DMS153 (cell line): ENCODE data around the gene MAMDC4.

Experiments used
- DNase-seq: peaks from one replicate; lab custom pipeline; 2025; lab: John Stamatoyannopoulos, UW

The MAMDC4 gene

DNA sequence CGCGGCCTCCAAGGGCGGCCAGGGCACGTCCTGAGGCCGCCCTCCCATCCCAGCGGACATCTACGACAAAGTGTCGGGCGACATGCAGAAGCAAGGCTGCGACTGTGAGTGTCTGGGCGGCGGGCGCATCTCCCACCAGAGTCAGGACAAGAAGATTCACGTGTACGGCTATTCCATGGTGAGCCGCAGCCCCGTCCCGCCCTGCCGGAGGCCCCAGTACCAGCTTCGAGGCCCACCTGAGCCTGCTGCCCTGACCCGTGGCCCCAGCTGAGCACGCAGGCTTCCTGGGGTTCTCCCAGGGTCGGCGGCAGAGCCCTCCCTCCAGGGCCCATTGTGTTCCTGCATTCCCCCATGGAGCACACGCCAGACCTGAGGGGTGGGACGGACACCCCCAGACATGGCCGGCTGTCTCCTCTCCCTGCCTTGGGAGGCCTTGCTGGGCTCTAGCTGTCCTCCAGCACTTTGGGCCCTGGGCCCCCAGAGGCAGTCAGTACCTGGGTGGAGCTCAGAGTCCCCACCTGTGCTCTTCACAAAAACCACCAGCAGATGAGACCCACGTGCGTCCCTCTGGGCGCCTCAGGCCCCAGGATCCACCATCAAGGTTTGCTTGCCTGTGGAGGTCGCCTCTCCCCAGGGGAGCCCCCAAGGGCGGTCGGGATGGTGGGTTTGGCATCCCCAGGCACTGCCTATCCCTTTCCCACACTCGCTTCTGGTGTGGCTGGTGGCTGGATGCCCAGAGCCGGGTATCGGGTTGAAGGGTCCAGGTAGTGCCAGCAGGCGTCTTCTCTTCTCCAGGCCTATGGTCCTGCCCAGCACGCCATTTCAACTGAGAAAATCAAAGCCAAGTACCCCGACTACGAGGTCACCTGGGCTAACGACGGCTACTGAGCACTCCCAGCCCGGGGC lies 1.9 kb upstream of the MAMDC4 start:
- no peak for DNase-seq

DNA sequence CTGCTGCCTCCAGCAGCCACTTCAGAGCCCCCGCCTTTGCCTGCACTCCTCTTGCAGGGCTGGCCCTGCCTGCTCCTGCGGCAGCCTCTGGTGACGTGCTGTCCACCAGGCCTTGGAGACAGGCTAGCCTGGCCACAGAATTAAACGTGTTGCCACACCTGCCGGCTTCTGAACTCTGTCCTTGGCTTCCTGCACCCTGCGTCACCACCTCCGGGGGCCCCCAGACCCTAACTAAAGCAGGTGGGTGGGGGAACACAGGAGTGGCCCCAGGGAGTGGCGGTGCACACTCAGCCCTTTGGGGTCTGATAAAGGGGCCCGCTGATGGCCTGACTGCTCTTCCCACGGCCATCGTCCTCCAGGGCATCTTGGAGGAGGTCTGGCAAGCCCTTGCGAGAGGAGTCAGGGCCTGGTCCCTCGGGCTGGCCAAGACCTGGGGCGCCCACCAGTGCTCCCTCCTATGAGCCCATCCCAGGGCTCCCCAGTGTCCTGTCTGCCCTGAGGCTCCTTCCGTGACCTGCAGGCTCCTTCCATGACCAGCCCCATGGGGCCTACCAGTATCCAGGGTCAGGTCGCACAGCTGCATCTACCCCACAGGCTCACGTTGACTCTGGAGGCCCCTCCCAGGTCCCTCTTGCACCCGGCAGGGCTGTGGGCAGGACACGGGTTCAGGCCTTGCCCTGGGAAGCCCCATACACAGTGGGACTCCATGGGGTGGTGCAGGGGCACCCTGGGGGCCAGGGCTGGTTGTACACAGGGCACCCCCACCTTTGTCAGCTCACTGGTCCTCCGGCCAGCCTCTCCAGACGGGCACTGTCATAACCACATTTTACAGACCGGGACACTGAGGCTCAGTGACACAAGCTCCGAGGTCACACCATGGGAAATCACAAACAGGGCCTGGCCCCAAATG lies 1.0 kb upstream of the MAMDC4 start:
- DNase-seq: no peak

DNA sequence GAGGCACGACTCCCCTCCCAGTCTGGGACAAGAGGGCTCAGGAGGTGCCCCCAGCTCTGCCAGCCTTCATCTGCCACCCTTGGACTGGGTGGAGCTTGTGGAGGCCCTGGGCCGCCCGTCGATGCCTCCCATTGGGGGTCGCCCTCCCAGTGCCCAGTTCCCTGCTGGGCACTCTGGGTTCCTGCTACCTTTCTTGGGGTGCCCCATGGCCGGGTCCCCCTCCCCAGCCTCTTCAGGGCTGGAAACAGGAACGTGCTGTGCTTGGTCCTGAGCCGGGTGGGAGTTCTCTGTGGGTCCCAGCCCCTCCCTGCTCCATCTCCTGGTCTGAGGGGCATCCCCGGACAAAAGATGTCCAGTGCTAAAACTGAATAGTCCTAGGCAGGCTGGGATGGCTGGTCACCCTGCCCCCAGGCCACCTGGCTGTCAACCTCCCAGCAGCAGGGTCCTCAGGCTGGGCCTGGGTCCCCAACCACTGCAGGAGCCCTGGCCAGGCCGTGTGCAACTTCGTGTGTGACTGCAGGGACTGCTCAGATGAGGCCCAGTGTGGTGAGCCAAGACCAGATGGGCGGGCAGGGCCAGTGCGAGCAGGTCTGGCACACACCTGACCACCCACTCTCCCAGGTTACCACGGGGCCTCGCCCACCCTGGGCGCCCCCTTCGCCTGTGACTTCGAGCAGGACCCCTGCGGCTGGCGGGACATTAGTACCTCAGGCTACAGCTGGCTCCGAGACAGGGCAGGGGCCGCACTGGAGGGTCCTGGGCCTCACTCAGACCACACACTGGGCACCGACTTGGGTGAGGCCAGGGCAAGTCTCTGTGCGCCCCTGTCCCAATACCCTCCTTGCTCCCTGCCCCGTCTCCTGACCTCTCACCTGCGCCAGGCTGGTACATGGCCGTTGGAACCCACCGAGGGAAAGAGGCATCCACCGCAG lies 784 bp downstream of the MAMDC4 start:
- DNase-seq: no peak

DNA sequence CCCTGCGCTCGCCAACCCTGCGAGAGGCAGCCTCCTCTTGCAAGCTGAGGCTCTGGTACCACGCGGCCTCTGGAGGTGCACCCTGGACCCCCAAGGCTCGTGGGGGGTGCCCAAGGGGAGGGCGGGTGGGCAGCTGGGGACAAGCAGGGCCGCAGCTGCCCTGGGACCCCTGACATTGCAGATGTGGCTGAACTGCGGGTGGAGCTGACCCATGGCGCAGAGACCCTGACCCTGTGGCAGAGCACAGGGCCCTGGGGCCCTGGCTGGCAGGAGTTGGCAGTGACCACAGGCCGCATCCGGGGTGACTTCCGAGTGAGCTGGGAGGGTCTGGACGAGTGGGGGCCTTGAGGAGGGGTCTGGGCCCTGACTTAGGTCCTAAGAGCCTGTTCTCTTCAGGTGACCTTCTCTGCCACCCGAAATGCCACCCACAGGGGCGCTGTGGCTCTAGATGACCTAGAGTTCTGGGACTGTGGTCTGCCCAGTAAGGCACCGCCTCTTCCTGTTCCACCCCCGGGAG lies 1.5 kb downstream of the MAMDC4 start:
- no peak for DNase-seq

DNA sequence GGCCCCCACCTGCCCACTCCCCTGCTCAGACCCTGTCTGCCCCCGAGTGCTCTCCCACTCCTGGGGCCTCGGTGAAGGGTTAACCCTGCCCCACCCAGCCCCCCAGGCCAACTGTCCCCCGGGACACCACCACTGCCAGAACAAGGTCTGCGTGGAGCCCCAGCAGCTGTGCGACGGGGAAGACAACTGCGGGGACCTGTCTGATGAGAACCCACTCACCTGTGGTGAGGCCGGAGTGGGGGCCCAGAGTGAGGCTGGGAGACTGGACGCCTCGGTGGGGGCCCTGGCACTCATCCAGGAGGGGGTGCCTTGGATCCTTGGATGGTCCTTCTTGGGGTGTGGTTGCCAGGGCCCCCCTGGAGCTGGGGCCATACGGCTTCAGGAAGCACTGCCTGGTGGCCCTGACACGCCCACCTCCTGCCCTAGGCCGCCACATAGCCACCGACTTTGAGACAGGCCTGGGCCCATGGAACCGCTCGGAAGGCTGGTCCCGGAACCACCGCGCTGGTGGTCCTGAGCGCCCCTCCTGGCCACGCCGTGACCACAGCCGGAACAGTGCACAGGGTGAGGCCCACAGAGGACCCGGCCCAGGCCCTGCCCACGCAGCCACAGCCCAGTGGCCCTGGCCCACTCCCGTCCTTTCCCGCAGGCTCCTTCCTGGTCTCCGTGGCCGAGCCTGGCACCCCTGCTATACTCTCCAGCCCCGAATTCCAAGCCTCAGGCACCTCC lies 2.1 kb downstream of the MAMDC4 start:
- DNase-seq: no peak

DNA sequence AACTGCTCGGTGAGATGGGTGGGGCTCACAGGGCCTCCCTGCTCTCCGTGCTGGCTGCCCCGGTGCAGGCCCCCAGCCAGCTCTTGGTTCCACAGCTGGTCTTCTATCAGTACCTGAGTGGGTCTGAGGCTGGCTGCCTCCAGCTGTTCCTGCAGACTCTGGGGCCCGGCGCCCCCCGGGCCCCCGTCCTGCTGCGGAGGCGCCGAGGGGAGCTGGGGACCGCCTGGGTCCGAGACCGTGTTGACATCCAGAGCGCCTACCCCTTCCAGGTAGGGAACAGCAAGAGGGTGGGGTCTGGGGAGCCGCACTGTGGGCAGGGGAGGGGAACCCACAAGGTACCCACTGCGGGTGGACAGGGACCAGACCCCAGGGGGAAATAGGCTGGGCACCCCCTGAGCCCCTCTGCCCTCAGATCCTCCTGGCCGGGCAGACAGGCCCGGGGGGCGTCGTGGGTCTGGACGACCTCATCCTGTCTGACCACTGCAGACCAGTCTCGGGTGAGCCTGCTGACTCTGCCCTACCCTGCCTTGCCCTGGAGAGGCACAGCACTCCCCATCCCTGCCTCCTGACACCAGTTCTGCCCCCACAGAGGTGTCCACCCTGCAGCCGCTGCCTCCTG lies 2.8 kb downstream of the MAMDC4 start:
- no peak for DNase-seq

DNA sequence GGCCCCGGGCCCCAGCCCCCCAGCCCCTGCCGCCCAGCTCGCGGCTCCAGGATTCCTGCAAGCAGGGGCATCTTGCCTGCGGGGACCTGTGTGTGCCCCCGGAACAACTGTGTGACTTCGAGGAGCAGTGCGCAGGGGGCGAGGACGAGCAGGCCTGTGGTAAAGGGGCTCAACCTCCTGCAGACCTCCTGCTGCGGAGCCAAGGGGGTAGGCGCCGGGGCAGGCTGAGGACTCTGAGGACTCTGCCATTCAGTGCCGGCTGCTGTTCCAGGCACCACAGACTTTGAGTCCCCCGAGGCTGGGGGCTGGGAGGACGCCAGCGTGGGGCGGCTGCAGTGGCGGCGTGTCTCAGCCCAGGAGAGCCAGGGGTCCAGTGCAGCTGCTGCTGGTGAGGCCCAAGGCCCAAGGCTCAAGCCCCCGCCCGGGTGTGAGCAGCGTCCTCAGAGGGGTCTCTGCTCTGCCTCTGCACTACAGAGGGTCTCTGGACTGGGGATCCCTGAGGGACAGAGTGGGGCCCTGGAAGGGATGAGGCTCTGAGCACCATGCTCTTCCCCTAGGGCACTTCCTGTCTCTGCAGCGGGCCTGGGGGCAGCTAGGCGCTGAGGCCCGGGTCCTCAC lies 3.4 kb downstream of the MAMDC4 start:
- DNase-seq: no peak

DNA sequence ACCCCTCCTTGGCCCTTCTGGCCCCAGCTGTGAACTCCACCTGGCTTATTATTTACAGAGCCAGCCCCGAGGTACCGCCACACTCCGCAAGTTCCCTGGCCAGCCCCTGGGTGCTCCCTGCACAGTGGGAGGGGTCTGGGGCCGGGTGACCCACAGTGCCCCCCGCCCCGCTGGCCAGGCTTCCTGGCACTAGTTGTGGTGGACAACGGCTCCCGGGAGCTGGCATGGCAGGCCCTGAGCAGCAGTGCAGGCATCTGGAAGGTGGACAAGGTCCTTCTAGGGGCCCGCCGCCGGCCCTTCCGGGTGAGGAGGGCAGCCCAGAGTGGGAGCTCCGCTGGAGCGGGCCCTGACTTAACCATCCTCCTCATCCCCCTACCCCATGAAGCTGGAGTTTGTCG lies 3.9 kb downstream of the MAMDC4 start:
- DNase-seq: no peak

DNA sequence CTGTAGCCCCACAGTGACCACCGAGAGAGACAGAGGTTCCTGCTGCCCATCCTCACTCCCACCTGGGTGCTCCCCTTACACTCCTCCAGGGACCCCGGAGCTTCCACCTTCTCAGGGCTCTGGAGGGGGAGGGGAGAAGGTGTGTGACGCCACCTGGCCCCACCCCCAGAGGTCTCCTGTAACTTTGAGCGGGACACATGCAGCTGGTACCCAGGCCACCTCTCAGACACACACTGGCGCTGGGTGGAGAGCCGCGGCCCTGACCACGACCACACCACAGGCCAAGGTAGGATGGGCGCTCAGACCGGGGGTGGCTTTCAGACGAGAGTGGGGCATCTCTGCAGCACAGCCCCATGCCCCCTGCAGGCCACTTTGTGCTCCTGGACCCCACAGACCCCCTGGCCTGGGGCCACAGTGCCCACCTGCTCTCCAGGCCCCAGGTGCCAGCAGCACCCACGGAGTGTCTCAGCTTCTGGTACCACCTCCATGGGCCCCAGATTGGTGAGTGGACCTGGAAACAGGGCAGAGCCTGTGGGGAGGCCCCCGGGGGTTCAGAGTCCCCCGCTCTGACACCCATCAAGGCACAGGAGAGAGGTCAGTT lies 4.5 kb downstream of the MAMDC4 start:
- no peak for DNase-seq

DNA sequence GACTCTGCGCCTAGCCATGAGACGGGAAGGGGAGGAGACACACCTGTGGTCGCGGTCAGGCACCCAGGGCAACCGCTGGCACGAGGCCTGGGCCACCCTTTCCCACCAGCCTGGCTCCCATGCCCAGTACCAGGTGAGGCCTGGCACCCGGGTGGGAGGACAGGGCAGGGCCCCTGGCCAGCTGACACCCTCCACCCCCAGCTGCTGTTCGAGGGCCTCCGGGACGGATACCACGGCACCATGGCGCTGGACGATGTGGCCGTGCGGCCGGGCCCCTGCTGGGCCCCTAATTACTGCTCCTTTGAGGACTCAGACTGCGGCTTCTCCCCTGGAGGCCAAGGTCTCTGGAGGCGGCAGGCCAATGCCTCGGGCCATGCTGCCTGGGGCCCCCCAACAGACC lies 5.0 kb downstream of the MAMDC4 start:
- DNase-seq: no peak

DNA sequence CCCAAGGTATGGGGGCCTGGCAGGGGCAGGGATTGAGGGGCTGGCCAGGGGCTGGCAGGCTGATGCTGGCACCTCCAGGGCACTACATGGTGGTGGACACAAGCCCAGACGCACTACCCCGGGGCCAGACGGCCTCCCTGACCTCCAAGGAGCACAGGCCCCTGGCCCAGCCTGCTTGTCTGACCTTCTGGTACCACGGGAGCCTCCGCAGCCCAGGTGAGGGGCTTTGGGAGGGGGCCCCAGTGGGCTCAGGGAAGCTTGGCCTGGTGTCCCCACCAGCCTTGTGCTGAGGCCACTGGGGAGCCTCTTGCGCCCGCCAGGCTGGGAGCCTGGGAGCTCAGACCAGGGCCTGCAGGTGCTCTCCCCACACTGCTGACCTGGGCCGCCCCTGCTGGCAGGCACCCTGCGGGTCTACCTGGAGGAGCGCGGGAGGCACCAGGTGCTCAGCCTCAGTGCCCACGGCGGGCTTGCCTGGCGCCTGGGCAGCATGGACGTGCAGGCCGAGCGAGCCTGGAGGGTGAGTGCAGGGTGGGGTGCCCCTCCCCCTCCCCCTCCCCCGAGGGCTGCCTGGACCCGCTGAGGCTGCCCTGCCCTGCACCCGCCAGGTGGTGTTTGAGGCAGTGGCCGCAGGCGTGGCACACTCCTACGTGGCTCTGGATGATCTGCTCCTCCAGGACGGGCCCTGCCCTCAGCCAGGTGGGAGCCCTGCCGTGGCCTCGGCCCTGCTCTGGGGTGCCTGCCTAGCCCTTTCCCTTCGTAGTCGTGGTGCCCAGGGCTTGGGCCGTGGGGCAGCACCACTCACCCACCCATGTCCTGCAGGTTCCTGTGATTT lies 5.7 kb downstream of the MAMDC4 start:
- DNase-seq: no peak

DNA sequence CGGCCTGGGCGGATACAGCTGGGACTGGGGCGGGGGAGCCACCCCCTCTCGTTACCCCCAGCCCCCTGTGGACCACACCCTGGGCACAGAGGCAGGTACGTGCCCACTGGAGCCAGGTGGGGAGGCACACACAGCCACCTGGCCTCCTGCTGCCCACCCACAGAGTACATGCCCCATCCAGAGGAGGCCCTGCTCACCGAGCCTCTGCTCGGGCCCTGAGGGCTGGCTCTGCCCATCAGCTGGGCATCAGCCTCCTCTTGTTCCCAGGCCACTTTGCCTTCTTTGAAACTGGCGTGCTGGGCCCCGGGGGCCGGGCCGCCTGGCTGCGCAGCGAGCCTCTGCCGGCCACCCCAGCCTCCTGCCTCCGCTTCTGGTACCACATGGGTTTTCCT lies 6.3 kb downstream of the MAMDC4 start:
- no peak for DNase-seq

DNA sequence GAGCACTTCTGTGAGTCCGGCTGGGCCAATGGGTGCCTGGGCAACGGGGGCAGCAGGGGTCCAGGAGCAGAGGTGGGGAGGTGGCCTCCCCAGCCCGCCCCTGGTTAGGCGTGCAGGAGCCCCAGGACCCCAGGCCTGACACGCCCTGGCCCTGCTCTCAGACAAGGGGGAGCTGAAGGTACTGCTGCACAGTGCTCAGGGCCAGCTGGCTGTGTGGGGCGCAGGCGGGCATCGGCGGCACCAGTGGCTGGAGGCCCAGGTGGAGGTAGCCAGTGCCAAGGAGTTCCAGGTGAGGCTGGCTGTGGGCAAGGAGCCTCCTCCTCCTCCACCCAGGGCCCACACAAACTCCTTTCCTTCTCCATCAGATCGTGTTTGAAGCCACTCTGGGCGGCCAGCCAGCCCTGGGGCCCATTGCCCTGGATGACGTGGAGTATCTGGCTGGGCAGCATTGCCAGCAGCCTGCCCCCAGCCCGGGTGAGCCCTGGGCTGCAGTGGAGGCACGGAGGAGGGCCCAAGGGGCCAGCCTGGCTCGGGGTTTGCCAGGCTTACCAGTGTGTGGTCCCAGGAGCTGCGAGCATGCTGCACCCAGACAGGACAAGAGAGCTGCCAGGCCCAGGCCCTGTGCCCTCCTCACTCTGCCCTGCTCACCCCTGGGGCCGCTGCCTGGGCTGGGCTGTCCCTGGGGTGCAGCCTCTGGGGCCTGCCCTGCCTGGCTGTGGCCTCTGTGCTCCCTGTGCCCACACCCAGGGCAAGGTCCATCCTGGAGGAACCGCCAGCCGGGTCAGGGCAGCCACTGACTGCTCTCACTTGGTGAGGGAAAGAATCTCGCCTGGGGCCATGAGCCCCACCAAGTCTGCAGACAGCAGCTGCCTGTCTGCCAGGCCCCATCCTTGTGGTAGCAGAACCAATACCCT lies 7.0 kb downstream of the MAMDC4 start:
- DNase-seq: no peak

DNA sequence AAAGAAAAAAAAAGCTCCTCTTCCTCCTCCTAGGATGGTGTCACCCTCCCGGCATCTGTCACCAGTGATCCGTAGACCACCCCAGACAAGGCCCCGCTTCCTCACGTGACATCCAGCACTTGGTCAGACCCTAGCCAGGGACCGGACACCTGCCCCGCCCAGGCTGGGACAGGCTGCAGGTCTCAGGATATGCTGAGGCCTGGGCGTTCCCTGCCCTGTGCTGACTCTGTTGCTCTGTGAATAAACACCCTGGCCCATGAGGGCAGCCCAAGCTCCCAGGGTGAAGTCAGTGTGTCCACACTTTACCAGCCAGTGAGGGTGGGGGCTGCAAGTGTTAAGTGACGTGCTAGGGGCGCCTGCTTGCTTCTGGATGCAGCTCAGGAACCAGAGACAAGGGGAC lies 8.4 kb downstream of the MAMDC4 start:
- DNase-seq: no peak

DNA sequence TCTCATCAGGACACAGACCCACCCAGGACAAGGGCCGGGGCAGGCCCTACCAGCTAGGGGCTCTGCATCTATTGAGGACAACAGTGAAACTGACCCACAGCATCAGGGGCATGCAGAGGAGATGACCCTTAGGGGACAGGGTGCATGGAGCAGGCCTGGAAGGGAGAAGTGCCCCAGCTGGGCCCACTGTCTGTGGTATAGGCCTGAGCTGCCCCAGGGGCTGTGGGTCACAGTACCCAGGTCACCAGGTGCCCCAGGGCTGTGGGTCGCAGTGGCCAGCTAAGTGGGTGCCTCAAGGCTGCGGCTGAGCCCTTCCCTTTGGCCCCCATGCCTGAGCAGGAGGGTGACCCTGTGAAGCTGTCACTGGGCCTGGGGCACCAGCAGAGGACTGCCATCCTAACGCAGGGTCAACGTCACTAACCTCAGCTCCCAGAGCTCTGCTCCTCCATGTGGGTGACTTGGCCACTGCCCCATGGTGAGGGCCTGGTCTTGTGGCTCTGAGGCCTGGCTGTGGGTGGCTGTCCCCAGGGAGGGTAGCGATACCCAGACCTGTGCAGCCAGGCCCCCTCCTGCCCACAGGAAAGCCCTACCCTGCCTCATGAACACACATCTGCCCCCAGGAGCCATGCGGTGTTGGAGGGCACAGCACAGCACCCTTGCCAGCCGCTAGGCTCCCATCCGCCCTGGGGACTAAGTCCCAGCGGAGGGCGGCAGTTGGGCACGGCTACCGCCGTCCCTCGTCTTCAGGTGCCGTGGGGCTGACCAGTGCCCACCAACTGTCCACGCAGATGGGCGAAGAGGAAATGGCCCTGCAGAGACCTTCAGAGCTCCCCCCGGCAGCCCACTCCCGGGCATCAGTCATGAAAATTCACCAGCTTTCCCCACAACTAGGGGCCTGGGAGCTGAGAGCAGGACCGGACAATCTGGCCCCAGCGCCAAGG lies 9.1 kb downstream of the MAMDC4 start:
- DNase-seq: no peak

DNA sequence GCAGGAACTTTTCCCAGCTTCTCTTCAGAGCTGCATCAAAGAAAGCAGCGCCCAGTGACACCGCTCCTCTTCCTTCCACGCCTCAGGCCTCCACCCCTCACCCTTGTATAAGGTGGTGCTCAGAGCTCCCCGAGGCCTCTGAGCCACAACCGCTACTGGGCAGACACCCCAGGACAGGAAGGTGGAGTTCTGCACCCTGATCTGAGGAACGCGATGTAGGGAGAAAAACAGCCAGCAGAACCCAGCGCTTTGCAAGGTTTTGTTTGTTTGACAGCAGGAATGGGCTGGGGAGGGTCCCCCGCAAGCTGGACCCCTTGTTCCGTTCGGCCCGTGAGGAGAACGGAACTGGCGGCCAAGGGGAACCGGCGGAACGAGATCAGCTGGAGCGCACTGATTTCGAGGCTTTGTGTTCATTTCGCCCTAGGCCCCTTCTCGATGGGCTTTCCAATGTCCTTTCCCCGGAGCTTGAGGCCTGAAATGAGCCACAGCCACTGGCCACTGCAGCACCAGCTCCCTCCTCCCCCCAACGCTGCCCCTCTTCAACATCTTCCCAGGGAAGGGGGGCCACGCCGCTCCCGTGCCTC lies 9.8 kb downstream of the MAMDC4 start:
- DNase-seq: no peak
